HG02571 (cell line): Measurements from ENCODE around the gene MCRIP2.

Experiments
- ATAC-seq: cut with Tn5 transposase; IDR thresholded peaks from one replicate; pipeline ENCODE4 v1.9.1; 2021; ENCODE audit warnings: mild to moderate bottlenecking, moderate library complexity; ENCODE audit not compliant: unreplicated experiment

MCRIP2 gene

DNA sequence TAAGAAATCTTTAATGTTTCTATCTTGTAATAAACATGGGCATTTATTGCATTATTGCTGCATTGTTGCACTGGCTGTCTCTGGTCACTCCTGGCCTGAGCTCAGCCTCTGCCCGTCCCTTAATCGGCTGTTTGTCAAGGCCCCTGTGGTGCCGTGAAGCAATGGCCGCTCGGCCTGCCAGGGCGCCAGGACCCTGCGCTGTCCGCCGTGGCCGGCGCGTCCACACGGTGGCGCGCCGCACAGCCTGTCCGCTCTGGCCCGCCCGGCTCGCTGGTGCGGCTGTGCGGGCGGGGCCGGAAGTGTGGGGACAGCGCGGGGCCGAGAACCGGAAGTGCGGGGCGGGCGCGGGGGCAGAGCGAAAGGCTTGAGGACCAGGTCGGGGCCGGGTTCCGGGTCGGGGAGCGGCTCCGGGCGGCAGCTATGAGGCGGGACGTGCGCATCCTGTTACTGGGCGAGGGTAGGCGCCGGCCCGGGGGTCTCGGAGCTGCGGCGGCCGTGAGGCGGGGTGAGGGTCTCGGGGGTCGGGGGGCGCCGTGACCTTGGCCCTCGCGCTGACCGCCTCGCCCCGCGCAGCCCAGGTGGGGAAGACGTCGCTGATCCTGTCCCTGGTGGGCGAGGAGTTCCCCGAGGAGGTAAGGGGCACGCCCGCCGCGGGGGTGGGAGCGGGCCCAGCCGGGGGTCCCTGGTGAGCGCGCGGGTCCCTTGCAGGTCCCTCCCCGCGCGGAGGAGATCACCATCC, 26.3 kb downstream of the MCRIP2 start, which contains the start of gene RHOT2:
RHOT2 (plus strand) TSS at position 353 of the 739 bp plus-strand sequence; CDS start at position 421, 68 bp downstream.
- peak; percentile 73 for ATAC-seq

DNA sequence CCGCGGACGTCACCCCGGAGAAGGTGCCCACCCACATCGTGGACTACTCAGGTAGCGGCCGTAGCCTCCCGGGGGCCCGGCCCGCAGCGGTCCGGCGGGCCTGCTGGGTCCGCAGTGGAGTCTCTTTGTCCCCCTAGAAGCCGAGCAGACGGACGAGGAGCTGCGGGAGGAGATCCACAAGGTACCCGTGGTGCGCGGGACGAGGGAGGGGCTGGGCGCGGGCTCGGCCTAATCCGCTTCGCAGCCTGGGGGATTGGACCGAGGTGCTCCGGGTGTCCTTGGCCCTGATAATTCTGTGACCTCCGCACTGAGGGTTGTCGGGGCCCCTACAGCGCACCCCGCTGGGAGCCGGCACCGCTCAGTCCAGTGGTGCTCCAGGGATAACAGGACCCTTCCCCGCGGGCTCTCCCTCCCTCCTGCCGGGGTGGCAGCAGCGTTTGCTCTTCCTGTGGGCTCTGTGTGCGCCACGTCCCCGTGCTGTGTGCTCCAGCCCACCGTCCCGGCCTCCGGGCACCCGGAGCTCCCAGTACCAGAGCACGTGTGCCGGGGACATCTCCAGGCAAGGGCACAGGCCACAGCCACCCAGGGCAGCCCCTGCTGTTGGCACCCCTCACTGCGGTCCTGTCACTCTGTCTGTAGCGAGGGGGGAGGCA, 27.0 kb downstream of the MCRIP2 start:
- ATAC-seq, result no peak

DNA sequence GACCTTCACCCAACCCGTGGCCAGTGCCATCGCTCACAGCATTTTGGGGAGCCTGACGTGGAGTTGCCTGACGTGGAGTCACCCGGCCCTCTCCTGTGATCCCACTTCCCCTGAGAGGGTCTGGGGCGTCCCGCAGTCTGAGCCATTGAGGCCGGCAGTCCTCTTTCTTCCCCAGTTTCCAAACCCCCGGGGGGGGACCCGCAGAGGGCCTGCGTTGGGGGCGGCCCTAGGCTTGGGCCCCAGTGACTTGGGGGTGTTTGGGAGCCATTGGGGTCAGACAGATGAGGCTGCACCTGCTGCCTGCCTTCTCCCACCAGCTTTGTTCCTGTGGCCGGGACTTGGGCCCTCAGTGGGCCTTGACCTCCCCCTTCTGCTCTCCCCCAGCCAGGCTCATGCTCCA, 28.0 kb downstream of the MCRIP2 start:
- ATAC-seq, result no peak

DNA sequence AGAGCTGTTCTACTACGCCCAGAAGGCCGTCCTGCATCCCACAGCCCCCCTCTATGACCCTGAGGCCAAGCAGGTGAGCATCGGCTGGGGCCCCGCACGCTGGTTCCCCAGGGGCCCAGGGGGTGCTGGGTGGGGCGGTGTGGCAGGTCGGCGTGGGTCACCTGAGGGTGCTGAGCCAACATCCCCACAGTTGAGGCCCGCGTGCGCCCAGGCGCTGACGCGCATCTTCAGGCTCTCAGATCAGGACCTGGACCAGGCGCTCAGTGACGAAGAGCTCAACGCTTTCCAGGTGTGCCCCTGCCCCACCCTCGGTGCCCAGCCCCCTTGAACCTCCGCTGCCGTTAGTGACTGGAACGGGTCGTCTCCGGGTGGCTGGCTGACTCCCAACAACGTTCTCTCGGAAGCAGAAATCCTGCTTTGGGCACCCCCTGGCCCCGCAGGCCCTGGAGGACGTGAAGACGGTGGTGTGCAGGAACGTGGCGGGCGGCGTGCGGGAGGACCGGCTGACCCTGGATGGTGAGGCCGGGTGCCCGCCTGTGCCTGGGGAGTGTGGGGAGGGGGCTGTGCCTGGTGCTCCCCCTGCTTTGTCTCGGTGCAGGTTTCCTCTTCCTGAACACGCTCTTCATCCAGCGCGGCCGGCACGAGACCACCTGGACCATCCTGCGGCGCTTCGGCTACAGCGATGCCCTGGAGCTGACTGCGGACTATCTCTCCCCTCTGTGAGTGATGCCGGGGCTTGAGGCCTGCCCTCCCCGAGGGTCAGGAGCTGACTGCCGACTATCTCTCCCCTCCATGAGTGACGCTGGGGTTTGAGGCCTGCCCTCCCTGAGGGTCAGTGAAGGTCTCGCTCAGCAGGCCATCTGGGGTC, 29.1 kb downstream of the MCRIP2 start:
- no peak for ATAC-seq

DNA sequence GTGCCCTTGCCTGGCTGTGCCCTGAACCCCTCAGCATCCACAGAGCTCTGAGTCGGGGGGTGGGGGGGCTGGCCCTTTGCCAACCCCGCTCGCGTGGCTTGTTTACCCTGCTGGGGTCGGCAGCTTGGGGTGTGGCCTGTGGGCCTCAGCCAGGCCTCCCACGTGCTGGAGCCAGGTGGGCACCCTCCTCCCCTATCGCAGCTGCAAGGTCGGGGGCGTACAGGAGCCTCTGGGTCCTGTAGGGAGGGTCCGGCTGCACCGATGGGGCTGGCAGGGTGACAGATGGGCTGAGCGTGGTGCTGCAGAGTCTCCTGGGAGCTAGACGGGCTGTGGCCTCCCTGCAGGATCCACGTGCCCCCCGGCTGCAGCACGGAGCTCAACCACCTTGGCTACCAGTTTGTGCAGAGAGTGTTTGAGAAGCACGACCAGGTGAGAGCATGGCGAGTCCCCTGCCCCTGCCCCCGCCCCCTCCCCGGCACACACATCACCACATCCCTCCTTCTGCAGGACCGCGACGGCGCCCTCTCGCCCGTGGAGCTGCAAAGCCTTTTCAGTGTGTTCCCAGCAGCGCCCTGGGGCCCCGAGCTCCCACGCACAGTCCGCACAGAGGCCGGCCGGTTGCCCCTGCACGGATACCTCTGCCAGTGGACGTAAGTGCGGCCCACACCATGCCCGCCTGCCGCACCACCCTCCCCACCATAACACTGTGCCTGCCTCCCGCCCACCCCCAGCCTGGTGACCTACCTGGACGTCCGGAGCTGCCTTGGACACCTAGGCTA, 29.9 kb downstream of the MCRIP2 start:
- ATAC-seq, result no peak

DNA sequence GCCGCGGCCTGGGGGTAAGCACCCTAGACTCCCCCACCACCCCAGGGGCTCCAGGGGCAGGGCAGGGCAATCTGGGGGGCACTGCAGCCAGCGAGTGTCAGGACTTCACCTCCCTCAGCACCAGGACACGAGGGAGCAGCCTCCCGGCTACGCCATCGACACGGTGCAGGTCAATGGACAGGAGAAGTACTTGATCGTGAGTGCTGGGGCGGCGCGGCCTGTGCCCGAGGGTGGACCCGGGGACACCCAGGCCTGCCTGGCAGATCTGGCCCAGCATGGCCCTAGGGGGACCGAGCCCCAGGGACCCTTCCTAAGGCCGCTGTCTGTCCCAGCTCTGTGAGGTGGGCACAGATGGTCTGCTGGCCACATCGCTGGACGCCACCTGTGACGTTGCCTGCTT, 30.7 kb downstream of the MCRIP2 start:
- ATAC-seq, result no peak

DNA sequence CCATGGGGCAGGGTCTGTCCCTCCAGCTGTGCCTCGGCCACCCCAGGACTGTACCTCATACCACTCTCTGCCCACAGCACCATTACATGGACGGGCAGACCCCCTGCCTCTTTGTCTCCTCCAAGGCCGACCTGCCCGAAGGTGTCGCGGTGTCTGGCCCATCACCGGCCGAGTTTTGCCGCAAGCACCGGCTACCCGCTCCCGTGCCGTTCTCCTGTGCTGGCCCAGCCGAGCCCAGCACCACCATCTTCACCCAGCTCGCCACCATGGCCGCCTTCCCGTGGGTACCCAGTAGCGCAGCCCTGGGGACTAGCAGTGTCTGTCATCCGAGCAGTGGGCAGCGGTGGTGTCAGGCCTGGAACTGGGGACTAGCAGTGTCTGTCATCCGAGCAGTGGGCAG, 31.2 kb downstream of the MCRIP2 start:
- no peak for ATAC-seq

DNA sequence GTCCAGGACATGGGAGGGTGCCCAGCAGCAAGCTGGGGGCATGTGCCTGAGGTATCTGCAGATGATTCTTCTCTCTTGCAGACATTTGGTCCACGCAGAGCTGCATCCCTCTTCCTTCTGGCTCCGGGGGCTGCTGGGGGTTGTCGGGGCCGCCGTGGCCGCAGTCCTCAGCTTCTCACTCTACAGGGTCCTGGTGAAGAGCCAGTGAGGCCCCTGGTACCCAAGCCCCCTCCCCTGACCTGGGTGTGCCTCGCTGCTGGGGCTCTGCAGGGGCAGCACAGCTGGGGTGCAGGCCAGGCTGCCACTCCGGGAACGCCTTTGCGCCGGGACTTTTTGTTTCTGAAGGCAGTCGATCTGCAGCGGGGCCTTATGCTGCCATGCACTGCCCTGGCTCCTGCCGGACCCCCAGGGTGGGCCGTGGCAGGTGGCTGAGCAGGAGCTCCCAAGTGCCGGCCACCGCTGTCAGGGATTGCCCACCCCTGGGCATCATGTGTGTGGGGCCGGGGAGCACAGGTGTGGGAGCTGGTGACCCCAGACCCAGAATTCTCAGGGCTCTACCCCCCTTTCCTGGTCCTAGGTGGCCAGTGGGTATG, 31.9 kb downstream of the MCRIP2 start:
- no peak for ATAC-seq

DNA sequence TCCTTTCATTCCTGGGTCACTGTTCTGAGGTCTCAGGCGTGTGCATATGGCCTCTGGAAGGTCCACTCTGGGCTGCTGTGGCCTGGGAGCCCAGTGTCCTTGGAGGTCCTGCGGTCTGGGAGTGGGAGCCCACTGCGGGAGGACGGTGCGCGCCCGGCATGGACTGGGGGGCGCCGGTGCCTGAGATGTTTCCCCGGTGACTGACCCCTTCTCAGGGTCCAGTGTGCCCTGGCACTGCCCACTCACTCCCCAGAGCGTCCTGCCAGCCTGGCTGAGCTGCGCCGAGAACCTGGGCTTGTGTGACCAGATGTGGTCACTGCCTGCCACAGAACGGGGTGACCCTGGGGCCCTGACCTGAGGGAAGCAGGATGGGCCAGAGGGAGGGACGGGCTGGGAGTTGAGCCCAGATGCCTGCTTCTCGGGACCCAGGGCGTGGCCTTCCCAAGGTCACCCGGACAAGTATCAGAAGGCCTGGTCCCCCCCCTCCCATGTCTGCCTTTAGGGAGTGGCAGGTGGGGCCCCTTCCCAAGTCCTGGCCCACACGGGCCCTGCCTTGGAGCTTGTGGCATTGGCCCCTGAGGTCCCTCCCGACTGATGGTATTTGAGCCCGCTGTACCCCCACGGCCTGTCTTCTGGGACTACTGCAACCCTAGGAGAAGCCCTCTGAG, 32.7 kb downstream of the MCRIP2 start:
- no peak for ATAC-seq

DNA sequence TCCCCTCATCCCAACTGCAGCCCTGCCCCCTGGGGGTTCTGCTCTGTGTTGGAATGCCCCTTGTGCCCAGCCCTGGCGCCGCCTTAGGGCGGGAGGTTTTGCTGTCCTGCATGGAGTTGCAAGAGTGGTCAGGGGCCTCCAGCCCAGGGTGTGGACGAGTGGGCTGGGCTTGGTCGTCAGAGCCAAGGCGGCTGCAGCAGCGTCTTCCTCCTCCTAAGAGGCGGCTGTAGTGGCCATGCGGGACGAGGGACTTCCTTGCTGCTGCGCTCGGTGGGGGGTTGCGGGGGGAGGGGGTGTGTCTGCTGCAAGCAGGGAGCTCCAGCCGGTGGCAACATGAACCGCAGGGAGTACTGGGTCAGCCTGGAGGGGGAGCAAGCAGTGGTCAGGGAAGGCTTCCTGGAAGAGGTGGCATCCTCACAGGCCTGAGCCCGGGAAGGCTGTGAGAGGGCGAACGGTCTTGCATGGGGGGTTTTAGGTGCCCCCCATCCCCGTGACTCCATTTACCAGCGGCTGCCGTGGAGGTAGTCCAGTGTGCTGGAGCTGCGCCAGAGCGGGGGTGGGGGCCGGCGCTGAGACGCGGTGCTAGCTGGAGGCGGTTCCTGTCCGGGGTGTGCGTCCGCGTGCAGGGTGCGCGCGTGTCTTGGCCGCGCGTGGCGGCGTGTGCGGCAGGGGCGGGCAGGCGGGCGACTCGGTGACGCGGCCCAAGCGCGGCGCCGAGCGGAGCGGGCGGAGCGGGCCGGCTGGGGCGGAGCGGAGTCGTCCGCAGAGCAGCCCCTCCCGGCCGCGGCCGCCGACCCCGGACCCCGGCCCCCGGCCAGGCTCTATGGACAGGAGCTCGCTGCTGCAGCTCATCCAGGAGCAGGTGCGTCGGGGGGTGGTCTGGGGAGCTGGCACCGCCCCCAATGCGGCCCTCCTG, 33.6 kb downstream of the MCRIP2 start, which contains the start of gene RHBDL1:
RHBDL1 (plus strand) TSS at position 704 of the 916 bp plus-strand sequence; CDS start at position 824, 120 bp downstream.
- ATAC-seq, result no peak

DNA sequence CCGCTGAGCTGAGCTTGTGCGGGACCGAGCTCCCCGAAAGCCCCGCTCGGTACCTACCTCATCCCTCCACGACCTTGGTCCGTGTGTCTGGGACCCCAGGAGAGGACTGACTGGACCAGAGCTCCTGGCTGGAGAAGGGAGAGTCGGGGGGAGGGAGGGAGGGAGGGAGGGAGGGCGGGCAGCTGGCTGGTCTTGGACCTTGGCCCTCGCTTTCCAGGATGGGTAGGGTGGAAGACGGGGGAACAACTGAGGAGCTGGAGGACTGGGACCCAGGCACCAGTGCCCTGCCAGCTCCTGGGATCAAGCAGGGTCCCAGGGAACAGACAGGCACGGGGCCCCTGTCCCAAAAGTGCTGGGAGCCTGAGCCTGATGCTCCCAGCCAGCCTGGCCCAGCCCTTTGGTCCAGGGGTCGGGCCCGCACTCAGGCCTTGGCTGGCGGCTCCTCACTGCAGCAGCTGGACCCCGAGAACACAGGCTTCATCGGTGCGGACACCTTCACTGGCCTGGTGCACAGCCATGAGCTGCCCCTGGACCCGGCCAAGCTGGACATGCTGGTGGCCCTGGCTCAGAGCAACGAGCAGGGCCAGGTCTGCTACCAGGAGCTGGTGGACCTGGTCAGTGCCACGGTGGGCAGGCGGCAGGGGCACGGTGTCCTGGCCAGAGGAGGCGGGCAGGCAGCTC, 34.4 kb downstream of the MCRIP2 start:
- no peak for ATAC-seq

DNA sequence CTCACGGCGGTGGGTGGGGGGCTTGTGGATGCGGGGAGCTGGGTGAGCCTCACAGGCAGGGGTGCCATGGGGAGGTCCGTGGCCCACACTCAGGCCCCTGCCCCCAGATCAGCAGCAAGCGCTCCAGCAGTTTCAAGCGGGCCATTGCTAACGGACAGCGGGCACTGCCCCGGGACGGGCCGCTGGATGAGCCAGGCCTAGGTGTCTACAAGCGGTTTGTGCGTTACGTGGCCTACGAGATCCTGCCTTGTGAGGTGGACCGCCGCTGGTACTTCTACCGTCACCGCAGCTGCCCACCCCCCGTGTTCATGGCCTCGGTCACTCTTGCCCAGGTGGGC, 34.9 kb downstream of the MCRIP2 start:
- ATAC-seq, result no peak

DNA sequence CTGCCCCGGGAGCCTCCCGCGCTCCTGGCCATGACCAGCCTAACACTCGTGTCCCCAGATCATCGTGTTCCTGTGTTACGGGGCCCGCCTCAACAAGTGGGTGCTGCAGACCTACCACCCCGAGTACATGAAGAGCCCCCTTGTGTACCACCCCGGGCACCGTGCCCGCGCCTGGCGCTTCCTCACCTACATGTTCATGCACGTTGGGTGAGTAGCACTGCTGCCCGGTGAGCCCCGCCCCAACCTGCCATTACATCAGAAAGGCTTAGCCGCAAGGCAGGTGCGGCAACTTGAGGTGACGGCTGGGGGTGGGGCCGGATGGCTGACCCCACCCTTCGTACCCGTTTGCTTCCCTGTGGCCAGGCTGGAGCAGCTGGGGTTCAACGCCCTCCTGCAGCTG, 35.3 kb downstream of the MCRIP2 start:
- no peak for ATAC-seq

DNA sequence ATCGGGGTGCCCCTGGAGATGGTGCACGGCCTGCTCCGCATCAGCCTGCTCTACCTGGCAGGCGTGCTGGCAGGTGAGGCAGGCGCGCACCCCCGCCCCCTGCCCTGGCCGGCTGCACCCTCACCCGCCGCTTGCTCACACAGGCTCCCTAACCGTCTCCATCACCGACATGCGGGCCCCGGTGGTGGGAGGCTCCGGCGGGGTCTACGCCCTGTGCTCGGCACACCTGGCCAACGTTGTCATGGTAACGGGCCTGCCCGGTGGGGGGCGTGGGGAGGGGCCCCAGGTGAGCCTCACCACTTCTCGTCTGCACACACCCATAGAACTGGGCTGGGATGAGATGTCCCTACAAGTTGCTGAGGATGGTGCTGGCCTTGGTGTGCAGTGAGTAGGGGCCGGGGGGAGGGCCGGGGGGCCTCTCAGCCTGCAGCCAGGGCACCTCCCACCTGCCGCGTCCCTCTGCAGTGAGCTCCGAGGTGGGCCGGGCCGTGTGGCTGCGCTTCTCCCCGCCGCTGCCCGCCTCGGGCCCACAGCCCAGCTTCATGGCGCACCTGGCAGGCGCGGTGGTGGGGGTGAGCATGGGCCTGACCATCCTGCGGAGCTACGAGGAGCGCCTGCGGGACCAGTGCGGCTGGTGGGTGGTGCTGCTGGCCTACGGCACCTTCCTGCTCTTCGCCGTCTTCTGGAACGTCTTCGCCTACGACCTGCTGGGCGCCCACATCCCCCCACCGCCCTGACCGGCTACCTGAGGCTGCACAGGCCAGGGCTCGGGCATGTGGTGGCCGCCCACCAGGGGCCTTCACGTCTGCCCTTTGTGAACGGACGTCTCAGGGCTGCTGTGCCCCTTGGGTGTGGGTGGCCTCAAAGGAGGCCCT, 35.9 kb downstream of the MCRIP2 start:
- no peak for ATAC-seq

DNA sequence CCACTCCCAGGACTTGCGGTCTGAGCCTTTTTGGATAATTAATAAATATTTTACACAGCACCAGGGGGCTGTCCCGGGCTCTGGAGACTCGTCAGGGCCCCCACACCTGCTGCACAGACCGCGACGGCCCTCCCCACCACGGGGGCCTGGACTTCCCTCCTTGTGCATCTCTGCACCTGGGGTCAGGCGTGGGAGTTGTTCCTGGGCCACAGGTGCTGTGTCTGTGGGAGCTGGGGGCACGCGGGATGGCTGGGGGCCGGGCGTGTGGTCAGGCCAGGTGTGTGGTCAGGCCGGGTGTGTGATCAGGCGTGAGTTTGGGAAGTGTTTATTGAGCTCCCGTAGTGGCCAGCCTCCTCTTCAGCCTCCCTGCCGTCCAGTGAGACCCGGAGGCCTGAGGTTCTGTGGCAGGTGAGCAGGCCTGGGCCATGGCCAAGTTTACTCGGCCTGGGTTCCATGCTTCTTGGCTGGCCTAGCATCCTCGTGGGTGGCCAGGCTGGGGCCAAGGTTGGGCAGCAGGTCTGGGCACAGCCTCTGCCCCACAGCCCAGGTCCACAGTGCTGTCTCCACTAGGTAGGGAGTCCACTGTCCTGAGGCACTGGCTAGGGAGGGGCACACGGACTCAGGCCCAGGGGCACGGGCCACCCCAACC, 36.7 kb downstream of the MCRIP2 start:
- ATAC-seq, result no peak

DNA sequence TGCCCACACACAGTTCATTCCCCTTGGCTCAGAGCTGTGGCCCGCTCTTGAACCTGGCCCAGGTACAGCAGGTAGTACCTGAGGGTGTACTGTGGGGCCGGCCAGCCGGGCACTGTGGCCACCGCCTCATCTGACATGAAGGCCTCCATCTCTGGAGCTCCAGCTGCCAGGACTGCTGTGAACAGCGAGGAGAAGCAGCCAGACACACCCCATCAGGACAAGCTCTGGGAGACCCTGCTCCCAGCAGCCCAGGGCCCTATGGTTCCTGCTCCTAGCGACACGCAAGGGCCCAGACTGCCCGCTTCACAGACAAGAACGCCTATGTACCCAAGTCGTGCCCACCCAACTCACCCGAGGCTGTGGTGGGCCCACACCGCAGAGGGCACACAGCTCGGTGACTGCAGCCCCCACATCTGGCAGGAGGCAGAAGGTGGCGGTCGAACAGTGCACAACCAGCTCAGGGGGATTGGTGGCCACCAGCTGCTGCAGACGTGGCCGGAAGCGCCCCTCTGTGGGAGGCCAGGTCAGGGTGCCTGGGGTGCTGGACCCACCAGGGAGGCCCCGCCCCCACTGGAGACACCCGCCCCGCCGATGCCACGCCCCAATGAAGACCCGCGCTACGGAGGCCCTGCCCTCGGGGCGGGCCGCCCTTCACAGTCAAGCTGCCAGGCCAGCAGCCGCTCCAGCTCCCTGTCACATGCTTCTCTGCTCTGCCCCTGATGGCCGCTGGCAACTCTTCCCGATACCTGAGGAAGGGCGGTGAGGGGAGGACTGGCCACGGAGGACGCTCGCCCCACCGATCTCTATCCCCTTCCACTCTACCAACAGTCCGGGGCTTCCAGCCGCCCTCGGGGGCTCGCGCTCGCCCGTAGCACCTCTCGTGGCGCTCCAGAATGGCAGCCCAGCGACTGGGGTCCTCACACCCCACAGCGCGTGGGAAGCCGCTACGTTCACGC, 37.5 kb downstream of the MCRIP2 start:
- ATAC-seq, result no peak
